Smooth muscle cell (in vitro differentiated cells): ENCODE measurements around the gene PCNX2. TPM values are rescaled to one million over a fixed set of nuclear protein-coding genes. Genes with fewer than 3 reads are reported as not detected.
A peak's percentile ranks its signal among the peaks of the same experiment; 100 is the strongest.

Experiments
- DNase-seq: peaks from one replicate; lab custom pipeline; 2025; ENCODE audit not compliant: unreplicated experiment; lab: John Stamatoyannopoulos, UW
- H2AFZ ChIP-seq: fragments of 200-600 bp; sonication (generic); 2 replicates; pipeline ENCODE4 v1.6.0; 2016; ENCODE audit warnings: antibody characterized with exemption, low read depth, mild to moderate bottlenecking
- H3F3A ChIP-seq: fragments of 200-600 bp; sonication (generic); 2 replicates; pipeline ENCODE4 v1.6.0; 2017; ENCODE audit warnings: antibody characterized with exemption, low read depth
- H3K27ac ChIP-seq: fragments of 200-600 bp; sonication (generic); 2 replicates; pipeline ENCODE4 v1.5.1; 2016; ENCODE audit warnings: low read depth, mild to moderate bottlenecking
- H3K27me3 ChIP-seq: fragments of 200-600 bp; sonication (generic); 2 replicates; pipeline ENCODE4 v1.6.1; 2016; ENCODE audit warnings: low read depth, mild to moderate bottlenecking
- H3K36me3 ChIP-seq: fragments of 200-600 bp; sonication (generic); 2 replicates; pipeline ENCODE4 v1.5.1; 2016; ENCODE audit warnings: low read depth
- H3K4me1 ChIP-seq: fragments of 200-600 bp; sonication (generic); 2 replicates; pipeline ENCODE4 v1.5.1; 2016; ENCODE audit warnings: low read depth
- H3K4me2 ChIP-seq: fragments of 200-600 bp; sonication (generic); 2 replicates; pipeline ENCODE4 v1.6.0; 2016; ENCODE audit warnings: mild to moderate bottlenecking
- H3K4me3 ChIP-seq: fragments of 200-600 bp; sonication (generic); 2 replicates; pipeline ENCODE4 v1.5.1; 2016; ENCODE audit warnings: mild to moderate bottlenecking
- H3K79me2 ChIP-seq: fragments of 200-600 bp; sonication (generic); 2 replicates; pipeline ENCODE4 v1.6.0; 2016; ENCODE audit warnings: low read depth, mild to moderate bottlenecking
- H3K9ac ChIP-seq: fragments of 200-600 bp; sonication (generic); 2 replicates; pipeline ENCODE4 v1.6.0; 2016; ENCODE audit warnings: low read depth
- H3K9me3 ChIP-seq: fragments of 200-600 bp; sonication (generic); replicated peaks from 2 replicates; pipeline ENCODE4 v1.5.1; 2016; ENCODE audit warnings: low read depth
- H4K20me1 ChIP-seq: fragments of 200-600 bp; sonication (generic); 2 replicates; pipeline ENCODE4 v1.6.0; 2016; ENCODE audit warnings: low read depth
- CTCF ChIP-seq: fragments of 200-600 bp; sonication (generic); IDR thresholded peaks from 2 replicates; pipeline ENCODE4 v1.5.1; 2017; ENCODE audit warnings: borderline replicate concordance, mild to moderate bottlenecking, antibody characterized with exemption; ENCODE audit not compliant: insufficient read depth, poor library complexity, severe bottlenecking
- WGBS: methylation state at CpG from one replicate; pipeline ENCODE4 v1.1.7; 2016; ENCODE audit warnings: low lambda C conversion rate; 5-methylcytosine and 5-hydroxymethylcytosine counted together
- polyA plus RNA-seq: library from polyadenylated mRNA; unstranded; fragments of >200 nt; fragmentation: Nextera tagmentation; extraction: Ambion mirVana; gene quantifications from 2 replicates; pipeline ENCODE4 v1.2.1, GENCODE V29; 2016
- total RNA-seq: library from RNA; depleted of rRNA; stranded (reverse); fragments of >200 nt; gene quantifications from 2 replicates; pipeline ENCODE4 v1.2.3, GENCODE V29; 2014

PCNX2 gene
- total and polyA plus RNA-seq, 2 experiments from 2014 or later, result 4.7 to 18.2 TPM

- Histone ChIP-seq H3K4me2 (no peak overlapping the region), H3K4me1 (peaks cover 10% of the 10 kb centered on the region), H2AFZ (no peak overlapping the region), H3K4me3 (no peak overlapping the region), H4K20me1 (no peaks in the 10 kb centered on the region), H3K9me3 (no peaks in the 10 kb centered on the region), H3K36me3 (no peaks in the 10 kb centered on the region), H3F3A (no peaks in the 10 kb centered on the region), H3K9ac (no peak overlapping the region), H3K79me2 (no peaks in the 10 kb centered on the region), H3K27me3 (peaks cover 27% of the 10 kb centered on the region), H3K27ac (no peak overlapping the region)
- DNase-seq, result no peak
- TF ChIP-seq CTCF, result no peak
- 78% methylated on average over 8 of the region's 8 CpGs for WGBS
These were observed 36.4 kb upstream of the PCNX2 start for GRCh38 chr1:233331676-233332519.

- no peak overlapping the region for H3K27ac ChIP-seq
- no peaks in the 10 kb centered on the region for H3F3A ChIP-seq
- peaks cover 10% of the 10 kb centered on the region for H3K4me1 ChIP-seq
- no peaks in the 10 kb centered on the region for H3K36me3 ChIP-seq
- TF ChIP-seq CTCF, result no peak
- peak overlapping the region; percentile 95 for H3K4me2 ChIP-seq
- peaks cover 40% of the 10 kb centered on the region for H3K27me3 ChIP-seq
- no peaks in the 10 kb centered on the region for H4K20me1 ChIP-seq
- no peak for DNase-seq
- H3K9ac ChIP-seq, result no peak overlapping the region
- peak overlapping the region; percentile 95 for H2AFZ ChIP-seq
- peak overlapping the region; percentile 61 for H3K4me3 ChIP-seq
- H3K79me2 ChIP-seq, result no peaks in the 10 kb centered on the region
- WGBS, result under 1% methylated on average over 91 of the region's 96 CpGs
- H3K9me3 ChIP-seq, result no peaks in the 10 kb centered on the region
These were observed 32.8 kb upstream of the PCNX2 start for GRCh38 chr1:233328142-233328921.

GRCh38 chr1:233327651-233328141 lies 32.2 kb upstream of the PCNX2 start, which contains the start of gene MAP3K21:
MAP3K21 (plus strand) TSS chr1:233327724; CDS start chr1:233328029, 305 bp downstream.
- H3K27ac ChIP-seq, result no peak within 1 kb of the TSS

More at GRCh38 chr1:233327651-233328141, 32.2 kb upstream of the PCNX2 start, which contains the start of gene MAP3K21:
- no peaks in the 10 kb centered on the region for H3F3A ChIP-seq
- H3K9ac ChIP-seq, result no peak within 1 kb of the TSS
- H3K9me3 ChIP-seq, result no peaks in the 10 kb centered on the region
- DNase-seq, result no peak
- peaks cover 10% of the 10 kb centered on the region for H3K4me1 ChIP-seq
- no peak for TF ChIP-seq CTCF
- 3% methylated on average over 39 of the region's 68 CpGs for WGBS
- H3K27me3 ChIP-seq, result peaks cover 45% of the 10 kb centered on the region
- peak within 1 kb of the TSS; percentile 95 for H2AFZ ChIP-seq
- peak within 1 kb of the TSS; percentile 95 for H3K4me2 ChIP-seq
- H3K79me2 ChIP-seq, result no peaks in the 10 kb centered on the region
- peak within 1 kb of the TSS; percentile 61 for H3K4me3 ChIP-seq
- no peaks in the 10 kb centered on the region for H4K20me1 ChIP-seq
- no peaks in the 10 kb centered on the region for H3K36me3 ChIP-seq
